Stomach smooth muscle (tissue), 2 donors: Measurements from ENCODE around the gene SLC26A3.

ENCODE experiments used
- H3K27ac ChIP-seq: one replicate; pipeline ENCODE4 v1.7.0; 2013; ENCODE audit warnings: mild to moderate bottlenecking, low read length, inconsistent platforms
- H3K27me3 ChIP-seq, 2 donors: one replicate each; pipeline ENCODE4 v1.7.0; 2013; ENCODE audit warnings: low read length in 2 of 2; ENCODE audit not compliant: insufficient read depth in 2 of 2, control insufficient read depth in 1 of 2
- H3K36me3 ChIP-seq, 2 donors: one replicate each; pipeline ENCODE4 v1.7.0; 2013; ENCODE audit warnings: low read length in 2 of 2; ENCODE audit not compliant: control insufficient read depth in 2 of 2, insufficient read depth in 2 of 2
- H3K4me1 ChIP-seq: one replicate; pipeline ENCODE4 v1.7.0; 2013; ENCODE audit warnings: low read length; ENCODE audit not compliant: control insufficient read depth, insufficient read depth
- H3K4me3 ChIP-seq, 2 donors: one replicate each; pipeline ENCODE4 v1.7.0; 2013; ENCODE audit warnings: low read length in 2 of 2
- H3K9ac ChIP-seq, 2 donors: one replicate each; pipeline ENCODE4 v1.7.0; 2013; ENCODE audit warnings: low read length in 2 of 2, mild to moderate bottlenecking in 1 of 2
- H3K9me3 ChIP-seq, 2 donors: one replicate each; pipeline ENCODE4 v1.7.0; 2013; ENCODE audit warnings: low read length in 2 of 2; ENCODE audit not compliant: control insufficient read depth in 2 of 2
- donor health status: healthy.
- donor health status: Pancreatic carcinoma.

Gene SLC26A3

GRCh38 chr7:107785926-107786325 lies 17.1 kb downstream of the SLC26A3 start:
- Histone ChIP-seq H3K9me3 (no peaks in the 10 kb centered on the region), H3K4me3 (peak overlapping the region in 1 of 2 donors; percentile 44), H3K4me1 (peaks cover 10% of the 10 kb centered on the region), H3K27me3 (no peaks in the 10 kb centered on the region), H3K9ac (peak overlapping the region; percentile 26 to 37), H3K27ac (peak overlapping the region; percentile 82), H3K36me3 (no peaks in the 10 kb centered on the region)

GRCh38 chr7:107785170-107785569 lies 17.9 kb downstream of the SLC26A3 start:
- Histone ChIP-seq H3K36me3 (no peaks in the 10 kb centered on the region), H3K9ac (peak overlapping the region in 1 of 2 donors; percentile 28), H3K27ac (peak overlapping the region; percentile 82), H3K4me3 (peak overlapping the region in 1 of 2 donors; percentile 32), H3K4me1 (peaks cover 10% of the 10 kb centered on the region), H3K9me3 (no peaks in the 10 kb centered on the region), H3K27me3 (no peaks in the 10 kb centered on the region)

- no peak overlapping the region for H3K9ac ChIP-seq
- H3K4me1 ChIP-seq: peaks cover 10% of the 10 kb centered on the region
- no peak overlapping the region for H3K27ac ChIP-seq
- no peak overlapping the region for H3K4me3 ChIP-seq
- no peaks in the 10 kb centered on the region for H3K9me3 ChIP-seq
- H3K36me3 ChIP-seq: no peaks in the 10 kb centered on the region
- H3K27me3 ChIP-seq: no peaks in the 10 kb centered on the region
Observed at GRCh38 chr7:107783648-107784047, 19.4 kb downstream of the SLC26A3 start.

- H3K36me3 ChIP-seq: no peaks in the 10 kb centered on the region
- no peaks in the 10 kb centered on the region for H3K27me3 ChIP-seq
- H3K4me3 ChIP-seq: no peak overlapping the region
- peaks cover 10% of the 10 kb centered on the region for H3K4me1 ChIP-seq
- H3K9ac ChIP-seq: no peak overlapping the region
- no peaks in the 10 kb centered on the region for H3K9me3 ChIP-seq
- H3K27ac ChIP-seq: no peak overlapping the region
Observed at GRCh38 chr7:107782374-107782773, 20.6 kb downstream of the SLC26A3 start.

- H3K9me3 ChIP-seq: no peaks in the 10 kb centered on the region
- H3K9ac ChIP-seq: no peak overlapping the region
- no peak overlapping the region for H3K4me3 ChIP-seq
- peak overlapping the region; percentile 37 for H3K27ac ChIP-seq
- H3K4me1 ChIP-seq: peaks cover 6% of the 10 kb centered on the region
- no peaks in the 10 kb centered on the region for H3K27me3 ChIP-seq
- no peaks in the 10 kb centered on the region for H3K36me3 ChIP-seq
Observed at GRCh38 chr7:107779647-107780099, 23.4 kb downstream of the SLC26A3 start.

- no peaks in the 10 kb centered on the region for H3K36me3 ChIP-seq
- H3K9me3 ChIP-seq: no peaks in the 10 kb centered on the region
- no peaks in the 10 kb centered on the region for H3K27me3 ChIP-seq
- no peak overlapping the region for H3K4me3 ChIP-seq
- no peak overlapping the region for H3K9ac ChIP-seq
- H3K27ac ChIP-seq: peak overlapping the region; percentile 33
- H3K4me1 ChIP-seq: peaks cover 6% of the 10 kb centered on the region
Observed at GRCh38 chr7:107778283-107778682, 24.7 kb downstream of the SLC26A3 start.

- Histone ChIP-seq H3K27me3 (no peaks in the 10 kb centered on the region), H3K4me1 (peaks cover 6% of the 10 kb centered on the region), H3K9me3 (no peaks in the 10 kb centered on the region), H3K9ac (no peak overlapping the region), H3K27ac (peak overlapping the region; percentile 33), H3K36me3 (no peaks in the 10 kb centered on the region), H3K4me3 (no peak overlapping the region)
Observed at GRCh38 chr7:107777702-107778101, 25.3 kb downstream of the SLC26A3 start.

- no peaks in the 10 kb centered on the region for H3K27me3 ChIP-seq
- no peaks in the 10 kb centered on the region for H3K9me3 ChIP-seq
Observed at GRCh38 chr7:107773027-107773426, 30.0 kb downstream of the SLC26A3 start.

GRCh38 chr7:107768263-107768662 lies 34.8 kb downstream of the SLC26A3 start:
- Histone ChIP-seq H3K9ac (no peak overlapping the region), H3K36me3 (no peaks in the 10 kb centered on the region), H3K4me3 (no peak overlapping the region), H3K27me3 (no peaks in the 10 kb centered on the region), H3K9me3 (no peaks in the 10 kb centered on the region), H3K4me1 (no peaks in the 10 kb centered on the region), H3K27ac (no peak overlapping the region)

More at GRCh38 chr7:107773027-107773426, 30.0 kb downstream of the SLC26A3 start:
- no peak overlapping the region for H3K4me3 ChIP-seq
- no peaks in the 10 kb centered on the region for H3K4me1 ChIP-seq
- no peaks in the 10 kb centered on the region for H3K36me3 ChIP-seq
- no peak overlapping the region for H3K27ac ChIP-seq
- H3K9ac ChIP-seq: no peak overlapping the region

GRCh38 chr7:107767391-107767790 lies 35.6 kb downstream of the SLC26A3 start:
- Histone ChIP-seq H3K4me1 (no peaks in the 10 kb centered on the region), H3K9ac (no peak overlapping the region), H3K27ac (no peak overlapping the region), H3K4me3 (no peak overlapping the region), H3K9me3 (no peaks in the 10 kb centered on the region), H3K27me3 (no peaks in the 10 kb centered on the region), H3K36me3 (no peaks in the 10 kb centered on the region)

GRCh38 chr7:107758667-107759066 lies 44.4 kb downstream of the SLC26A3 start:
- no peak overlapping the region for H3K27ac ChIP-seq
- no peaks in the 10 kb centered on the region for H3K27me3 ChIP-seq
- peaks cover 21 to 25% of the 10 kb centered on the region in 2 donors for H3K36me3 ChIP-seq
- H3K4me3 ChIP-seq: no peak overlapping the region
- H3K9ac ChIP-seq: no peak overlapping the region
- no peaks in the 10 kb centered on the region for H3K4me1 ChIP-seq
- no peaks in the 10 kb centered on the region for H3K9me3 ChIP-seq
